ENCODE results near the gene PDK3.

Gene PDK3

GRCh38 chrX:24485976-24486680, 21.0 kb downstream of the PDK3 start:
- Histone ChIP-seq H3K27ac (ENCODE audit: low read length) (no peak overlapping the region), H3K36me3 (ENCODE audit: insufficient read depth, low read length) (no peaks in the 10 kb centered on the region), H3K4me3 (ENCODE audit: low read depth in 1 of 2, low read length in 2 of 2) (no peak overlapping the region), H3K79me2 (ENCODE audit: insufficient read depth, low read length) (peaks cover 59% of the 10 kb centered on the region), H3K9me3 (ENCODE audit: insufficient read depth, low read length, severe bottlenecking) (no peaks in the 10 kb centered on the region), H3K27me3 (ENCODE audit: insufficient read depth, low read length, poor library complexity) (no peaks in the 10 kb centered on the region), H4K20me1 (ENCODE audit: insufficient read depth, low read length) (no peaks in the 10 kb centered on the region), H3K9ac (ENCODE audit: low read depth, low read length) (no peak overlapping the region), H3K4me2 (ENCODE audit: insufficient read depth, low read length) (no peak overlapping the region), H2AFZ (ENCODE audit: low read depth, low read length) (no peak overlapping the region), H3K4me1 (ENCODE audit: insufficient read depth, low read length) (peaks cover 9% of the 10 kb centered on the region)
- no peak for DNase-seq
- TF ChIP-seq EZH2 (IDR thresholded peaks at IDR 0.05; ENCODE audit: borderline replicate concordance, low read depth, low read length, severe bottlenecking) (no peak), CTCF (IDR thresholded peaks at IDR 0.05; ENCODE audit: borderline replicate concordance, extremely low read depth, low read length, poor library complexity, severe bottlenecking) (no peak)
- ATAC-seq (ENCODE audit: insufficient read depth, low read depth), result no peak

GRCh38 chrX:24487571-24487970, 22.5 kb downstream of the PDK3 start:
- no peak overlapping the region for H3K4me2 ChIP-seq (ENCODE audit: insufficient read depth, low read length)
- no peaks in the 10 kb centered on the region for H4K20me1 ChIP-seq (ENCODE audit: insufficient read depth, low read length)

GRCh38 chrX:24491741-24492140, 26.7 kb downstream of the PDK3 start:
- H3K27ac ChIP-seq (ENCODE audit: low read length), result no peak overlapping the region
- no peaks in the 10 kb centered on the region for H3K9me3 ChIP-seq (ENCODE audit: insufficient read depth, low read length, severe bottlenecking)
- H3K4me2 ChIP-seq (ENCODE audit: insufficient read depth, low read length), result no peak overlapping the region
- TF ChIP-seq CTCF (IDR thresholded peaks at IDR 0.05; ENCODE audit: borderline replicate concordance, extremely low read depth, low read length, poor library complexity, severe bottlenecking), result no peak
- H3K9ac ChIP-seq (ENCODE audit: low read depth, low read length), result no peak overlapping the region
- ATAC-seq (ENCODE audit: insufficient read depth, low read depth) (no peak), DNase-seq (no peak)
- no peaks in the 10 kb centered on the region for H3K27me3 ChIP-seq (ENCODE audit: insufficient read depth, low read length, poor library complexity)
- H2AFZ ChIP-seq (ENCODE audit: low read depth, low read length), result no peak overlapping the region
- no peak overlapping the region for H3K4me3 ChIP-seq (ENCODE audit: low read depth in 1 of 2, low read length in 2 of 2)
- H3K36me3 ChIP-seq (ENCODE audit: insufficient read depth, low read length), result peaks cover 3% of the 10 kb centered on the region
- H4K20me1 ChIP-seq (ENCODE audit: insufficient read depth, low read length), result no peaks in the 10 kb centered on the region
- H3K4me1 ChIP-seq (ENCODE audit: insufficient read depth, low read length), result peaks cover 28% of the 10 kb centered on the region
- peaks cover 28% of the 10 kb centered on the region for H3K79me2 ChIP-seq (ENCODE audit: insufficient read depth, low read length)

More at GRCh38 chrX:24487571-24487970, 22.5 kb downstream of the PDK3 start:
- DNase-seq (no peak), ATAC-seq (ENCODE audit: insufficient read depth, low read depth) (no peak)
- Histone ChIP-seq H3K27me3 (ENCODE audit: insufficient read depth, low read length, poor library complexity) (no peaks in the 10 kb centered on the region), H3K9me3 (ENCODE audit: insufficient read depth, low read length, severe bottlenecking) (no peaks in the 10 kb centered on the region), H3K79me2 (ENCODE audit: insufficient read depth, low read length) (peaks cover 47% of the 10 kb centered on the region), H3K4me1 (ENCODE audit: insufficient read depth, low read length) (no peaks in the 10 kb centered on the region; the same call in 1 of the 2 replicates), H2AFZ (ENCODE audit: low read depth, low read length) (no peak overlapping the region), H3K9ac (ENCODE audit: low read depth, low read length) (no peak overlapping the region), H3K36me3 (ENCODE audit: insufficient read depth, low read length) (no peaks in the 10 kb centered on the region), H3K4me3 (ENCODE audit: low read depth in 1 of 2, low read length in 2 of 2) (no peak overlapping the region), H3K27ac (ENCODE audit: low read length) (no peak overlapping the region)
- TF ChIP-seq EZH2 (IDR thresholded peaks at IDR 0.05; ENCODE audit: borderline replicate concordance, low read depth, low read length, severe bottlenecking), result no peak
- no peak for TF ChIP-seq CTCF (IDR thresholded peaks at IDR 0.05; ENCODE audit: borderline replicate concordance, extremely low read depth, low read length, poor library complexity, severe bottlenecking)
